ENCODE results near the gene FGF19.

FGF19 gene

GRCh38 chr11:69731110-69731509 is 27.3 kb upstream of the FGF19 start:
- H3K27ac ChIP-seq (replicated peaks) = no peak overlapping the region
- peaks cover 2% of the 10 kb centered on the region for H3K27me3 ChIP-seq (ENCODE audit: insufficient read depth, poor library complexity, severe bottlenecking)
- no peak overlapping the region for H3K4me3 ChIP-seq (replicated peaks; ENCODE audit: insufficient read depth, low read length)
- DNase-seq (ENCODE audit: low read depth in 1 of 2, low spot score in 1 of 2) = no peak
- TF ChIP-seq GABPA (IDR thresholded peaks at IDR 0.05; ENCODE audit: low read depth) (no peak), POLR2AphosphoS5 (IDR thresholded peaks at IDR 0.05; ENCODE audit: low read depth) (no peak), CTCF (IDR thresholded peaks at IDR 0.05; ENCODE audit: insufficient read depth, low read length) (no peak), SPI1 (IDR thresholded peaks at IDR 0.05; ENCODE audit: borderline replicate concordance, low read depth) (no peak), REST (IDR thresholded peaks at IDR 0.05; ENCODE audit: insufficient replicate concordance, low read depth) (no peak)

GRCh38 chr11:69730500-69730899 is 26.7 kb upstream of the FGF19 start:
- Histone ChIP-seq H3K27me3 (ENCODE audit: insufficient read depth, poor library complexity, severe bottlenecking) (peaks cover 2% of the 10 kb centered on the region), H3K4me3 (replicated peaks; ENCODE audit: insufficient read depth, low read length) (no peak overlapping the region), H3K27ac (replicated peaks) (no peak overlapping the region)
- TF ChIP-seq CTCF (IDR thresholded peaks at IDR 0.05; ENCODE audit: insufficient read depth, low read length) (no peak), SPI1 (IDR thresholded peaks at IDR 0.05; ENCODE audit: borderline replicate concordance, low read depth) (no peak), POLR2AphosphoS5 (IDR thresholded peaks at IDR 0.05; ENCODE audit: low read depth) (no peak), GABPA (IDR thresholded peaks at IDR 0.05; ENCODE audit: low read depth) (no peak), REST (IDR thresholded peaks at IDR 0.05; ENCODE audit: insufficient replicate concordance, low read depth) (no peak)
- DNase-seq (ENCODE audit: low read depth in 1 of 2, low spot score in 1 of 2) = no peak

- no peak for DNase-seq (ENCODE audit: low read depth in 1 of 2, low spot score in 1 of 2)
- H3K27ac ChIP-seq (replicated peaks) = no peak overlapping the region
- TF ChIP-seq GABPA (IDR thresholded peaks at IDR 0.05; ENCODE audit: low read depth) (no peak), POLR2AphosphoS5 (IDR thresholded peaks at IDR 0.05; ENCODE audit: low read depth) (no peak), SPI1 (IDR thresholded peaks at IDR 0.05; ENCODE audit: borderline replicate concordance, low read depth) (no peak), CTCF (IDR thresholded peaks at IDR 0.05; ENCODE audit: insufficient read depth, low read length) (no peak), REST (IDR thresholded peaks at IDR 0.05; ENCODE audit: insufficient replicate concordance, low read depth) (no peak)
- peaks cover 5% of the 10 kb centered on the region for H3K27me3 ChIP-seq (ENCODE audit: insufficient read depth, poor library complexity, severe bottlenecking)
- no peak overlapping the region for H3K4me3 ChIP-seq (replicated peaks; ENCODE audit: insufficient read depth, low read length)
These were observed 25.4 kb upstream of the FGF19 start for GRCh38 chr11:69729252-69729651.
